Panc1 (cell line): ENCODE results near the gene CLEC16A. TPM values are rescaled to one million over a fixed set of nuclear protein-coding genes. Genes with fewer than 3 reads are reported as not detected.

Experiments used
- ATAC-seq: fragments of 200-7000 bp; cut with Tn5 transposase; 2 replicates; pipeline ENCODE4 v1.9.1; 2020; ENCODE audit warnings: mild to moderate bottlenecking, moderate library complexity
- BruUV-seq: library from RNA; stranded (reverse); fragments of 400-500 nt; replicated peaks from 2 replicates; lab custom pipeline; 2021; lab: Mats Ljungman, UMichigan
- CTCF ChIA-PET: fragments of 300-600 bp; sonication (Branson Sonifier 250); formaldehyde crosslinking; loops from one replicate; lab custom pipeline; 2022; ENCODE audit warnings: antibody characterized with exemption; lab: Charles Lee
- POLR2A ChIA-PET: fragments of 300-600 bp; sonication (Branson Sonifier 250); formaldehyde crosslinking; loops from one replicate; lab custom pipeline; 2022; ENCODE audit warnings: antibody characterized with exemption; lab: Charles Lee
- DNase-seq: peaks from one replicate; pipeline ENCODE4 v3.0.0-alpha.2; 2010; ENCODE audit warnings: low read depth, low spot score
- H3K27ac ChIP-seq: 2 replicates; pipeline ENCODE4 v1.5.1; 2011; ENCODE audit warnings: mild to moderate bottlenecking, low read length, inconsistent platforms
- H3K27me3 ChIP-seq: fragments of 200-500 bp; sonication (Bioruptor generic); 2 replicates; pipeline ENCODE4 v1.6.0; 2014; ENCODE audit warnings: low read length, inconsistent platforms; ENCODE audit not compliant: control insufficient read depth, insufficient read depth
- H3K36me3 ChIP-seq: fragments of 200-500 bp; sonication (Bioruptor generic); 2 replicates; pipeline ENCODE4 v1.5.1; 2014; ENCODE audit warnings: inconsistent platforms, mild to moderate bottlenecking, low read length, moderate library complexity; ENCODE audit not compliant: control insufficient read depth, insufficient read depth
- H3K4me1 ChIP-seq: 2 replicates; pipeline ENCODE4 v1.5.1; 2011; ENCODE audit warnings: inconsistent platforms, mild to moderate bottlenecking, low read length, moderate library complexity; ENCODE audit not compliant: control insufficient read depth, insufficient read depth
- H3K4me3 ChIP-seq, 2 experiments: 2 replicates each; pipeline ENCODE4 v1.5.1; 2011 to 2012; ENCODE audit warnings: low read depth in 2 of 2, low read length in 2 of 2, mild to moderate bottlenecking in 2 of 2, inconsistent platforms in 1 of 2, moderate library complexity in 1 of 2
- H3K9me3 ChIP-seq: fragments of 200-500 bp; sonication (Bioruptor generic); 2 replicates; pipeline ENCODE4 v1.5.1; 2014; ENCODE audit warnings: low read depth, mild to moderate bottlenecking, inconsistent platforms, low read length, moderate library complexity; ENCODE audit not compliant: control insufficient read depth, insufficient read depth
- CTCF ChIP-seq: fragments of 450-650 bp; IDR thresholded peaks from 2 replicates; pipeline ENCODE4 v1.5.1; 2017; ENCODE audit warnings: mild to moderate bottlenecking
- POLR2AphosphoS5 ChIP-seq: IDR thresholded peaks from 2 replicates; pipeline ENCODE4 v1.6.1; 2012; ENCODE audit warnings: mild to moderate bottlenecking, low read depth, low read length, moderate library complexity
- REST ChIP-seq, 2 experiments: IDR thresholded peaks; 2 replicates each; pipeline ENCODE4 v1.6.1; 2011 to 2012; ENCODE audit warnings: low read depth in 2 of 2, control low read depth in 1 of 2, low read length in 1 of 2, mild to moderate bottlenecking in 1 of 2, moderate library complexity in 1 of 2; ENCODE audit not compliant: insufficient read depth in 1 of 2
- SIN3A ChIP-seq: IDR thresholded peaks from 2 replicates; pipeline ENCODE4 v1.6.1; 2012; ENCODE audit warnings: low read depth, mild to moderate bottlenecking, low read length, moderate library complexity, borderline replicate concordance; ENCODE audit not compliant: insufficient read depth
- TCF7L2 ChIP-seq: IDR thresholded peaks from 2 replicates; pipeline ENCODE4 v1.6.1; 2011; ENCODE audit warnings: mild to moderate bottlenecking, low read depth, low read length, inconsistent platforms
- in situ Hi-C: cut with HindIII; loops from 2 replicates; pipeline ENCODE4 v1.10.0; 2016; ENCODE audit warnings: low sequenced_read_pairs, low pct_unique_long_range_greater_than_20kb
- intact Hi-C: fragments of 100-400 bp; cut with micrococcal nuclease; formaldehyde crosslinking; loops from one replicate; pipeline ENCODE4 v1.10.0; 2022; ENCODE audit not compliant: unreplicated experiment
- total RNA-seq: library from RNA; stranded (reverse); gene quantifications from one replicate; pipeline ENCODE4 v1.2.1, GENCODE V29; 2021; ENCODE audit not compliant: unreplicated experiment

The CLEC16A gene
- total RNA-seq, 1 experiment from 2014 or later = 21.0 TPM

- Histone ChIP-seq H3K9me3 (no peaks in the 10 kb centered on the region), H3K4me3 (no peak overlapping the region), H3K27me3 (no peaks in the 10 kb centered on the region), H3K27ac (no peak overlapping the region), H3K36me3 (no peaks in the 10 kb centered on the region), H3K4me1 (no peaks in the 10 kb centered on the region)
- POLR2A ChIA-PET = no interaction called here
- in situ Hi-C loops (no loop called here), intact Hi-C loops (no loop called here)
- ATAC-seq = no peak
- CTCF ChIA-PET = interaction anchor here (0.9 kb wide), 1 partner anchor 213 kb away, joined by 7 read pairs; no protein-coding TSS in a partner anchor
- no peak for TF ChIP-seq REST (IDR thresholded peaks at IDR 0.05; ENCODE audit: insufficient read depth in 1 of 2, low read depth in 2 of 2, low read length in 1 of 2)
- TF ChIP-seq POLR2AphosphoS5 = no peak
- TF ChIP-seq CTCF = no peak
- no peak for TF ChIP-seq TCF7L2
- no peak for TF ChIP-seq SIN3A
- no peak for DNase-seq
- BruUV-seq = no TSS peak
Measured at GRCh38 chr16:11181899-11182279, 237.5 kb downstream of the CLEC16A start.

- DNase-seq (no peak), ATAC-seq (no peak)
- Histone ChIP-seq H3K36me3 (no peaks in the 10 kb centered on the region), H3K9me3 (no peaks in the 10 kb centered on the region), H3K4me3 (no peak overlapping the region), H3K27me3 (no peaks in the 10 kb centered on the region), H3K27ac (no peak overlapping the region), H3K4me1 (no peaks in the 10 kb centered on the region)
- no TSS peak for BruUV-seq
- TF ChIP-seq REST (IDR thresholded peaks at IDR 0.05; ENCODE audit: insufficient read depth in 1 of 2, low read depth in 2 of 2, low read length in 1 of 2) = no peak
- no peak for TF ChIP-seq POLR2AphosphoS5
- TF ChIP-seq SIN3A = no peak
- TF ChIP-seq TCF7L2 = no peak
- in situ Hi-C loops = no loop called here
- CTCF ChIA-PET = interaction anchor here (0.9 kb wide), 1 partner anchor 214 kb away, joined by 7 read pairs; no protein-coding TSS in a partner anchor
- intact Hi-C loops = no loop called here
- POLR2A ChIA-PET = no interaction called here
Measured at GRCh38 chr16:11182411-11182810, 238.0 kb downstream of the CLEC16A start.
